ENCODE measurements around the gene KIF21B.

GRCh38 chr1:201062511-201063091, 39.1 kb upstream of the KIF21B start:
- TF ChIP-seq, protein P1, sequence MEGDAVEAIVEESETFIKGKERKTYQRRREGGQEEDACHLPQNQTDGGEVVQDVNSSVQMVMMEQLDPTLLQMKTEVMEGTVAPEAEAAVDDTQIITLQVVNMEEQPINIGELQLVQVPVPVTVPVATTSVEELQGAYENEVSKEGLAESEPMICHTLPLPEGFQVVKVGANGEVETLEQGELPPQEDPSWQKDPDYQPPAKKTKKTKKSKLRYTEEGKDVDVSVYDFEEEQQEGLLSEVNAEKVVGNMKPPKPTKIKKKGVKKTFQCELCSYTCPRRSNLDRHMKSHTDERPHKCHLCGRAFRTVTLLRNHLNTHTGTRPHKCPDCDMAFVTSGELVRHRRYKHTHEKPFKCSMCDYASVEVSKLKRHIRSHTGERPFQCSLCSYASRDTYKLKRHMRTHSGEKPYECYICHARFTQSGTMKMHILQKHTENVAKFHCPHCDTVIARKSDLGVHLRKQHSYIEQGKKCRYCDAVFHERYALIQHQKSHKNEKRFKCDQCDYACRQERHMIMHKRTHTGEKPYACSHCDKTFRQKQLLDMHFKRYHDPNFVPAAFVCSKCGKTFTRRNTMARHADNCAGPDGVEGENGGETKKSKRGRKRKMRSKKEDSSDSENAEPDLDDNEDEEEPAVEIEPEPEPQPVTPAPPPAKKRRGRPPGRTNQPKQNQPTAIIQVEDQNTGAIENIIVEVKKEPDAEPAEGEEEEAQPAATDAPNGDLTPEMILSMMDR (IDR thresholded peaks at IDR 0.05) = no peak
- TF ChIP-seq ZFX (IDR thresholded peaks at IDR 0.05; ENCODE audit: borderline replicate concordance) = no peak
